ENCODE data around the gene FUZ.

The FUZ gene

DNA sequence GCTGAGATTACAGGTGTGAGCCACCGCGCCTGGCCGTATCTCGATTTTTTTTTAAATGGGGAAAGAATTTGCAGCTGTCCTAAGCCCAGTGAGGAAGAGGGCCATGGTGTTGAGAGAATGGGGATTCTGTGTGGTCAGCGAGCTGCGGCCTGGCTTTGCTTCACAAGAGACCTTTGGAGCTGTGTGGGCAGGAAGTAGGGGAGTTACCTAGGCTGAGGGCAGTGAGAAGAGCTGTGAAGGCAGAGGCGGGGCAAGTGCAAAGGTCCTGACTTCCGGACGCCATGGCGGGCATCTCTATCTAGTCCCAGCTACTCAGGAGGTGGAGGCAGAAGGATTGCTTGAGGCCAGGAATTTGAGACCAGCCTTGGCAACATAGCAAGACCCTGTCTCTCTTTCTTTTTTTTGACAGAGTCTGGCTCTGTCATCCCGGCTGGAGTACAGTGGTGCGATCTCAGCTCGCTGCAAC, 41.4 kb downstream of the FUZ start:
- Histone ChIP-seq H3K4me1 (ENCODE audit: control insufficient read depth, insufficient read depth, low read length, poor library complexity, severe bottlenecking) (peaks cover 16% of the 10 kb centered on the region), H3K4me3 (ENCODE audit: insufficient read depth, low read depth, low read length, poor library complexity, severe bottlenecking) (no peak overlapping the region), H3K27me3 (replicated peaks; ENCODE audit: control insufficient read depth, insufficient read depth, low read length, poor library complexity, severe bottlenecking) (no peaks in the 10 kb centered on the region), H3K9me3 (ENCODE audit: control insufficient read depth, low read length) (no peaks in the 10 kb centered on the region), H3K27ac (ENCODE audit: insufficient read depth, low read length, poor library complexity, severe bottlenecking) (no peak overlapping the region), H3K36me3 (ENCODE audit: control insufficient read depth, insufficient read depth, low read length) (no peaks in the 10 kb centered on the region)
- DNase-seq, result no peak

DNA sequence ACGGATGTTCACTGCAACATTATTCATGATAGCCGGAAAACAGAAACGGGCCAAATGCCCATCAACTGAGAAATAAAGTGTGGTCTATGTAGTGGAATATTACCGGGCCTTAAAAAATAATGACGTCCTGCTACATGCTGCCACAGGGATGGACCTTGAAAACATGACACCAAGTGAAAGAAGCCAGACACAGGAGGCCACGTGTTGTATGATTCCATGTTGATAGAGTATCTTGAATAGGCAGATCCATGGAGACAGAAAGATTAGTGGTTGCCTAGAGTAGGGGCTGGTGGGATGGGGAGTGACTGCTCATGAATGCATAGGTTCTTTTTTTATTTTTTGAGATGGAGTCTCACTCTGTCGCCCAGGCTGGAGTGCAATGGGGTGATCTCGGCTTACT, 42.6 kb downstream of the FUZ start:
- Histone ChIP-seq H3K36me3 (ENCODE audit: control insufficient read depth, insufficient read depth, low read length) (no peaks in the 10 kb centered on the region), H3K4me3 (ENCODE audit: insufficient read depth, low read depth, low read length, poor library complexity, severe bottlenecking) (no peak overlapping the region), H3K9me3 (ENCODE audit: control insufficient read depth, low read length) (no peaks in the 10 kb centered on the region), H3K4me1 (ENCODE audit: control insufficient read depth, insufficient read depth, low read length, poor library complexity, severe bottlenecking) (peaks cover 21% of the 10 kb centered on the region), H3K27ac (ENCODE audit: insufficient read depth, low read length, poor library complexity, severe bottlenecking) (no peak overlapping the region), H3K27me3 (replicated peaks; ENCODE audit: control insufficient read depth, insufficient read depth, low read length, poor library complexity, severe bottlenecking) (no peaks in the 10 kb centered on the region)
- DNase-seq, result no peak

DNA sequence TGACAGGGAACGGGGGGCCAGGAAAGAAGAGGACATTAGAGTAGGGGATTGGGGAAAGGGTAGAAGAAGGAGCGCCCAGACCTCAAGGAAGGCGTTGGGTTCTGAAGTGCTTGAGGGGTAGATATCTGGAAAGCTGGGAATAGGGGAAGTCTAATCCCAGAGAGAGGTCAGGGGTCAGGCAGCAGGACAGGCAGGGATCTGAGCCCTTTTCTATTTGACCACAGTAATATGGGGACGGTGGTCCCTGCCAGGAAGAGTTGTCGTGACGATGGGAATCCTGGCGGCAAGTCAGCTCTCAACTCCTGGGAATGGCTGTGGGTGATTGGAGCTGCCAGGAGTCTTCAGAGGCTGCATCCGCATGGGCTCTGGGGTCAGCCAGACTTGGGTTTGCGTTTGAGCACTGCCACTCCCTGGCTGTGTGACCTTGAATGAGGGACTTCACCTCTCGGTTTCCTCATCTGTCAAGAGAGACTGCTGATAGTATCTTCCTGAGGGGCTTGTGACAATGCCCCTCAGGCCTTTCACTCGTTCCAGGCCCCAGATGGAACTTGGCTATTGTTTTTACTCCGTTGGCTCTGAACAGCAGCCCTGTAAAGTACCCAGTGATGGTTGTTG, 45.0 kb downstream of the FUZ start:
- no peaks in the 10 kb centered on the region for H3K9me3 ChIP-seq (ENCODE audit: control insufficient read depth, low read length)
- H3K27me3 ChIP-seq (replicated peaks; ENCODE audit: control insufficient read depth, insufficient read depth, low read length, poor library complexity, severe bottlenecking), result no peaks in the 10 kb centered on the region
- no peak overlapping the region for H3K27ac ChIP-seq (ENCODE audit: insufficient read depth, low read length, poor library complexity, severe bottlenecking)
- no peak for DNase-seq
- H3K4me3 ChIP-seq (ENCODE audit: insufficient read depth, low read depth, low read length, poor library complexity, severe bottlenecking), result peak overlapping the region; percentile 78
- H3K36me3 ChIP-seq (ENCODE audit: control insufficient read depth, insufficient read depth, low read length), result no peaks in the 10 kb centered on the region
- peaks cover 21% of the 10 kb centered on the region for H3K4me1 ChIP-seq (ENCODE audit: control insufficient read depth, insufficient read depth, low read length, poor library complexity, severe bottlenecking)

DNA sequence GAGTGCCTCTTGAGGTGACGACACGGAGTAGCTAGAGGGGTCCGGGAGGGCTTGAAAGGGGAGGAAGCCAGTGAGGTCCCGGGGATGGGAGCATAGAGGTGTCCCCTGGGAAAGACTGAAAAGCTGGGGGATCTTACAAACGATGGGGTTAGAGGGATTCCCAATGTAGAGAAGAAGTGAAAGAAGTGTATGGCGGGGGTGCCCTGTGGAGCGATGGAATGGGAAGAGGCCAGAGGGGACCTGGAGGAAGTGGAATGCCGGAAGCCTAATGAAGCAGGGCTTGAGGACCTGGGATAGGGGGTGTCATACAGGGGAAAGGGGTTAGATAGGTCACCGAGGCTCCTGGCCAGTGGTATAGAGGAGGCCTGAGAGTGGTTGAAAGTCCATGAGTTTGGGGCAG, 45.7 kb downstream of the FUZ start:
- H3K36me3 ChIP-seq (ENCODE audit: control insufficient read depth, insufficient read depth, low read length), result no peaks in the 10 kb centered on the region
- H3K4me3 ChIP-seq (ENCODE audit: insufficient read depth, low read depth, low read length, poor library complexity, severe bottlenecking), result peak overlapping the region; percentile 78
- H3K27me3 ChIP-seq (replicated peaks; ENCODE audit: control insufficient read depth, insufficient read depth, low read length, poor library complexity, severe bottlenecking), result no peaks in the 10 kb centered on the region
- DNase-seq, result no peak
- H3K9me3 ChIP-seq (ENCODE audit: control insufficient read depth, low read length), result no peaks in the 10 kb centered on the region
- H3K27ac ChIP-seq (ENCODE audit: insufficient read depth, low read length, poor library complexity, severe bottlenecking), result peak overlapping the region; percentile 73
- peaks cover 21% of the 10 kb centered on the region for H3K4me1 ChIP-seq (ENCODE audit: control insufficient read depth, insufficient read depth, low read length, poor library complexity, severe bottlenecking)

DNA sequence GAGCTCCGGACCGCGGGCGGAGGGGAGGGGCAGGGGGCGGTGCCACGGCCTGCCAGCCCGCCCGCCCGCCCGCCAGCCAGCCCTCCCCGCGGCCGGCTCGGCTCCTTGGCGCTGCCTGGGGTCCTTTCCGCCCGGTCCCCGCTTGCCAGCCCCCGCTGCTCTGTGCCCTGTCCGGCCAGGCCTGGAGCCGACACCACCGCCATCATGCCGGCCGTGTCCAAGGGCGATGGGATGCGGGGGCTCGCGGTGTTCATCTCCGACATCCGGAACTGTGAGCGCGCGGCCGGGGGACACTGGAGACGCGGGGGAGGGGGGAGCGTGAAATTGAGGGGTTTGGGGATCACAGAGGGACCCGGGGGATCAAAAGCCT, 46.2 kb downstream of the FUZ start, which contains the start of gene AP2A1:
Gene AP2A1 (plus strand): TSS at position 72 of the 370 bp plus-strand sequence. CDS start 133 bp downstream, at position 205.
- Histone ChIP-seq H3K4me1 (ENCODE audit: control insufficient read depth, insufficient read depth, low read length, poor library complexity, severe bottlenecking) (peaks cover 21% of the 10 kb centered on the region), H3K27me3 (replicated peaks; ENCODE audit: control insufficient read depth, insufficient read depth, low read length, poor library complexity, severe bottlenecking) (no peaks in the 10 kb centered on the region), H3K9me3 (ENCODE audit: control insufficient read depth, low read length) (no peaks in the 10 kb centered on the region), H3K27ac (ENCODE audit: insufficient read depth, low read length, poor library complexity, severe bottlenecking) (peak within 1 kb of the TSS; percentile 75), H3K4me3 (ENCODE audit: insufficient read depth, low read depth, low read length, poor library complexity, severe bottlenecking) (peak within 1 kb of the TSS; percentile 78), H3K36me3 (ENCODE audit: control insufficient read depth, insufficient read depth, low read length) (no peaks in the 10 kb centered on the region)
- no peak for DNase-seq

DNA sequence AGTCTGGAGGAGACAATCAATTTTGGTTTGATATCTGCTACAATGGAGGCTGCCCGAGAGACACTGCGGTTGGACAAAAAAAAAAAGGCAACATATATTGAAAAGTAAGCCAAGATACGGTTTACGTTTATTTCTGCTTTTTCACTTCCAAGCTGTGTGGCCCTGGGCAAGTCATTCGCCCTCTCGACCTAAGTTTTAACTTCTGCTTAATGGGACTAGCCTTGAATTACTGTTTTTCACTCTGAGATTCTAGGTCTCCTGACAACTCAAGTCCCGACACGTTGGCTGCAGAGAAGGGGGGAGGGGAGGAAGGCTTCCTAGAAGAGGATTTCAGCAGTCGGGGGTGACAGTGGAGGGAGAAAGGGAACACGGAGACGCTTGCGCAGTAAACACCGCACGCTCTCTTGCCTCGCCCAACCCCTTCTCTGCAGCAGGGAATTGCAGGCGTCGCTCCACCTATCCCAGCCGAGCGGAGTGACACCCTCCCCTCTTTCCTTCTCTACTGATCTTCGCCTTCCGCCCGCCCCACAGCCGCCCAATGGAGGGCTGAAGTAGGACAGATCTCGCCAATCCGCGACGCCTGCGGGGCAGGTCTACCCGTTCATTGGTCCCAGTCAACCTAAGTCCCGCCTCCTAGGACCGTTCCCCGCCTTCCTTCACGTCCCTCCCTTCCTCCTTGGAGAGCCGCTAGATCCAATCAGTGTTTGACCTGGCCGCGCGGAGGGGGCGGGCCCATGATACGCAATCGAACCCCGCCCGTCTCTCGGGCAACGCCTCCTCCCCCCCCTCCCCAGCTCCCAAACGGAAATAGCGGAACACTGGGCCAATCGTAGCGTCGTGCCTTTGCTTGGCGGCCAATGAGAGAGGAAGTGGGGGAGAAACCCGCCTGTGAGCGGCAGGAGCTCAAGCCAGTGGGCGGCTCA, 46.8 kb downstream of the FUZ start:
- H3K4me1 ChIP-seq (ENCODE audit: control insufficient read depth, insufficient read depth, low read length, poor library complexity, severe bottlenecking), result peaks cover 21% of the 10 kb centered on the region
- H3K4me3 ChIP-seq (ENCODE audit: insufficient read depth, low read depth, low read length, poor library complexity, severe bottlenecking), result peak overlapping the region; percentile 51
- H3K27ac ChIP-seq (ENCODE audit: insufficient read depth, low read length, poor library complexity, severe bottlenecking), result peak overlapping the region; percentile 75
- no peaks in the 10 kb centered on the region for H3K27me3 ChIP-seq (replicated peaks; ENCODE audit: control insufficient read depth, insufficient read depth, low read length, poor library complexity, severe bottlenecking)
- H3K9me3 ChIP-seq (ENCODE audit: control insufficient read depth, low read length), result no peaks in the 10 kb centered on the region
- DNase-seq, result peak; percentile 99 to 100 (median 99)
- H3K36me3 ChIP-seq (ENCODE audit: control insufficient read depth, insufficient read depth, low read length), result no peaks in the 10 kb centered on the region

DNA sequence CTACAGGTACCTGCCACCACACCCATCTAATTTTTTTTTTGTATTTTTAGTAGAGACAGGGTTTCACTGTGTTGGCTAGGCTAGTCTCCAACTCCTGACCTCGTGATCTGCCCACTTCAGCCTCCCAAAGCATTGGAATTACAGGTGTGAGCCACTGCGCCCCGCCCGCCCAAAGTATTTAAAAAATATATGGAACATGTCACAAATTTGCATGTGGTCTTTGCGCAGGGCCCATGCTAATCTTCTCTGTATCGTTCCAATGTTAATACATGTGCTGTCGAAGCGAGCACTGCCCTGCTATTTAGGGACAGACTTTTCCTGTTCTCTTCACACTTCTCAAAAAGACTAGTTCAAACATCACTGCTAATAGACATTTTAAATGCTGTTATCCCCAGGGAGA, 48.8 kb downstream of the FUZ start:
- peaks cover 21% of the 10 kb centered on the region for H3K4me1 ChIP-seq (ENCODE audit: control insufficient read depth, insufficient read depth, low read length, poor library complexity, severe bottlenecking)
- no peak overlapping the region for H3K27ac ChIP-seq (ENCODE audit: insufficient read depth, low read length, poor library complexity, severe bottlenecking)
- no peaks in the 10 kb centered on the region for H3K9me3 ChIP-seq (ENCODE audit: control insufficient read depth, low read length)
- no peaks in the 10 kb centered on the region for H3K27me3 ChIP-seq (replicated peaks; ENCODE audit: control insufficient read depth, insufficient read depth, low read length, poor library complexity, severe bottlenecking)
- no peaks in the 10 kb centered on the region for H3K36me3 ChIP-seq (ENCODE audit: control insufficient read depth, insufficient read depth, low read length)
- DNase-seq, result no peak
- no peak overlapping the region for H3K4me3 ChIP-seq (ENCODE audit: insufficient read depth, low read depth, low read length, poor library complexity, severe bottlenecking)

DNA sequence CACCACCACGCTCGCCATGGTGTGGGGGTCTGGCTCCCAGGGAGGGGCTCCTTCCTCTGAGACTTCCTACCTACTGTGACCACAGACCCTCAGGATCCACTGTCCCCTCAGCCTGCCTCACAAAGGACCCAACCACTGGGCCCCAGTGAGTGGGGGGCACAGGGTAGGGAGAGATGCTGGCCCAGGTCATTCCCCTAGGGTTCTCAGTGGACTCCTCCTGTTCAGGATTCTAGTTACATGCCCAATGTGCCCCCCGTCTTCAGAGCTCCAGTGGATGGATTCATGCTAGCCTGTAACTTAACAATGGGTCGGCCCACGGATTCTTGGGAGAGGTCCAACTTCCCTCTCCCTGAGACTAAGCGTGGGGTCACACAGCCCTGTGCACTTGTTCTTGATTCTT, 49.9 kb downstream of the FUZ start, which contains the start of gene TSKS:
Gene TSKS (minus strand): TSS at position 77 of the 400 bp plus-strand sequence. CDS start 59 bp downstream, at position 18.
- no peak for DNase-seq
- Histone ChIP-seq H3K27me3 (replicated peaks; ENCODE audit: control insufficient read depth, insufficient read depth, low read length, poor library complexity, severe bottlenecking) (no peaks in the 10 kb centered on the region), H3K27ac (ENCODE audit: insufficient read depth, low read length, poor library complexity, severe bottlenecking) (no peak within 1 kb of the TSS), H3K36me3 (ENCODE audit: control insufficient read depth, insufficient read depth, low read length) (no peaks in the 10 kb centered on the region), H3K4me3 (ENCODE audit: insufficient read depth, low read depth, low read length, poor library complexity, severe bottlenecking) (no peak within 1 kb of the TSS), H3K9me3 (ENCODE audit: control insufficient read depth, low read length) (no peaks in the 10 kb centered on the region), H3K4me1 (ENCODE audit: control insufficient read depth, insufficient read depth, low read length, poor library complexity, severe bottlenecking) (peaks cover 16% of the 10 kb centered on the region)

DNA sequence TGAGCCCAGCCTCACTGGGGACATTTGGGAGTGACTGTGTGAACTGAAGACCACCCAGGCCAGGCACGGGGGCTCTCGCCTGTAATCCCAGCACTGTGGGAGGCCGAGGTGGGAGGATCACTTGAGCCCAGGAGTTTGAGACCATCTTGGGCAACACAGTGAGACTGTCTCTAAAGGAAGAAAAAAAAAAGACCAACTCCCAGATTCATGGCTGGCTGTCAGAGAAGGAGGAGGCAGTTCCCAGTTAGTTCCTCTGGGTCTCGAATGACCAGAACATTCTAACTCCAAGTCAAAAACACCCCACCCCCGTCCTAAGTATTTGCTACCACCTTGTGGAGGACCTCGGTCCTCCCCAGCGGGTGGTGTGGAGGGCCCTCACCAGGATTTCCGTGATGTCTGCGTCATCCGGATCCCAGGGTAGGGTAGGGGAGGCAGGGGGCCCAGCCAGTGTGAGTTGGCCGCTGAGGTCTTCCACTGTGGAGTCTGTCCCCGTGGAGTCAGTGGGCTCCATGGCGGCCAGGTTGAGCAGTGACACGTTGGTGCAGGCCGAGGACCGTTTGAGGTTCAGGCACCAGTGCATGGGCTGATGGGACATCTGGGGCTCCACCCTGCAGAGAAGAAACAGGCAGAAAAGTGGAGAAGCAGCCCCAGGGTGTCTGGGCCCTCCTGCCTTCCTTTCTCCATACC, 51.3 kb downstream of the FUZ start:
- Histone ChIP-seq H3K4me3 (ENCODE audit: insufficient read depth, low read depth, low read length, poor library complexity, severe bottlenecking) (no peak overlapping the region), H3K36me3 (ENCODE audit: control insufficient read depth, insufficient read depth, low read length) (no peaks in the 10 kb centered on the region), H3K27me3 (replicated peaks; ENCODE audit: control insufficient read depth, insufficient read depth, low read length, poor library complexity, severe bottlenecking) (no peaks in the 10 kb centered on the region), H3K4me1 (ENCODE audit: control insufficient read depth, insufficient read depth, low read length, poor library complexity, severe bottlenecking) (peaks cover 6% of the 10 kb centered on the region), H3K9me3 (ENCODE audit: control insufficient read depth, low read length) (no peaks in the 10 kb centered on the region), H3K27ac (ENCODE audit: insufficient read depth, low read length, poor library complexity, severe bottlenecking) (no peak overlapping the region)
- DNase-seq, result no peak

All from effector memory CD4-positive, alpha-beta T cell (primary cell).